NCI-H128 (cell line): Measurements from ENCODE around the gene SLC11A1.

Experiments
- DNase-seq: peaks from one replicate; lab custom pipeline; 2025; ENCODE audit not compliant: unreplicated experiment; lab: John Stamatoyannopoulos, UW

SLC11A1 gene

DNA sequence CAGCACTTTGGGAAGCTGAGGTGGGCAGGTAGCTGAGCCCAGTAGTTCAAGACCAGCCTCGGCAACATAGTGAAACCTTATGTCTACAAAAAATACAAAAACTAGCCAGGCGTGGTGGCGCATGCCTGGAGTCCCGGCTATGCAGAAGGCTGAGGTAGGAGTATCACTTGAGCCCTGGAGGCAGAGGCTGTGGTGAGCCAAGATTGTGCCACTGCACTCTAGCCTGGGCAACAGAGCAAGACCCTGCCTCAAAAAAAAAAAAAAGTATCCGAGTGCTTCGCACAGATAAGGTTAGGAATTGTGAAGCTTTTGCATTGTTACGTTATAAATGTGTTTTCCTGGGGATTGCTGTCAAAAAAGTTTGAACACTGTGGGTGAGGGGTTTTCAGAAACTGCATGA, 21.7 kb downstream of the SLC11A1 start:
- no peak for DNase-seq

DNA sequence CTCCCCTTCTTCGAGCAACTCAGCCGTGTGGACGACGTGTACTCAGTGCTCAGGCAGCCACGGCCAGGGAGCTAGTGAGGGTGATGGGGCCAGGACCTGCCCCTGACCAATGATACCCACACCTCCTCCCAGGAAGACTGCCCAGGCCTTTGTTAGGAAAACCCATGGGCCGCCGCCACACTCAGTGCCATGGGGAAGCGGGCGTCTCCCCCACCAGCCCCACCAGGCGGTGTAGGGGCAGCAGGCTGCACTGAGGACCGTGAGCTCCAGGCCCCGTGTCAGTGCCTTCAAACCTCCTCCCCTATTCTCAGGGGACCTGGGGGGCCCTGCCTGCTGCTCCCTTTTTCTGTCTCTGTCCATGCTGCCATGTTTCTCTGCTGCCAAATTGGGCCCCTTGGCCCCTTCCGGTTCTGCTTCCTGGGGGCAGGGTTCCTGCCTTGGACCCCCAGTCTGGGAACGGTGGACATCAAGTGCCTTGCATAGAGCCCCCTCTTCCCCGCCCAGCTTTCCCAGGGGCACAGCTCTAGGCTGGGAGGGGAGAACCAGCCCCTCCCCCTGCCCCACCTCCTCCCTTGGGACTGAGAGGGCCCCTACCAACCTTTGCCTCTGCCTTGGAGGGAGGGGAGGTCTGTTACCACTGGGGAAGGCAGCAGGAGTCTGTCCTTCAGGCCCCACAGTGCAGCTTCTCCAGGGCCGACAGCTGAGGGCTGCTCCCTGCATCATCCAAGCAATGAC, 22.4 kb downstream of the SLC11A1 start:
- DNase-seq = no peak

DNA sequence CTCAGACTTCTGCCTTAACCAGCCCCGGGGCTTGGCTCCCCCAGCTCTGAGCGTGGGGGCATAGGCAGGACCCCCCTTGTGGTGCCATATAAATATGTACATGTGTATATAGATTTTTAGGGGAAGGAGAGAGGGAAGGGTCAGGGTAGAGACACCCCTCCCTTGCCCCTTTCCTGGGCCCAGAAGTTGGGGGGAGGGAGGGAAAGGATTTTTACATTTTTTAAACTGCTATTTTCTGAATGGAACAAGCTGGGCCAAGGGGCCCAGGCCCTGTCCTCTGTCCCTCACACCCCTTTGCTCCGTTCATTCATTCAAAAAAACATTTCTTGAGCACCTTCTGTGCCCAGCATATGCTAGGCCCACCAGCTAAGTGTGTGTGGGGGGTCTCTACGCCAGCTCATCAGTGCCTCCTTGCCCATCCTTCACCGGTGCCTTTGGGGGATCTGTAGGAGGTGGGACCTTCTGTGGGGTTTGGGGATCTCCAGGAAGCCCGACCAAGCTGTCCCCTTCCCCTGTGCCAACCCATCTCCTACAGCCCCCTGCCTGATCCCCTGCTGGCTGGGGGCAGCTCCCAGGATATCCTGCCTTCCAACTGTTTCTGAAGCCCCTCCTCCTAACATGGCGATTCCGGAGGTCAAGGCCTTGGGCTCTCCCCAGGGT, 23.1 kb downstream of the SLC11A1 start:
- no peak for DNase-seq

DNA sequence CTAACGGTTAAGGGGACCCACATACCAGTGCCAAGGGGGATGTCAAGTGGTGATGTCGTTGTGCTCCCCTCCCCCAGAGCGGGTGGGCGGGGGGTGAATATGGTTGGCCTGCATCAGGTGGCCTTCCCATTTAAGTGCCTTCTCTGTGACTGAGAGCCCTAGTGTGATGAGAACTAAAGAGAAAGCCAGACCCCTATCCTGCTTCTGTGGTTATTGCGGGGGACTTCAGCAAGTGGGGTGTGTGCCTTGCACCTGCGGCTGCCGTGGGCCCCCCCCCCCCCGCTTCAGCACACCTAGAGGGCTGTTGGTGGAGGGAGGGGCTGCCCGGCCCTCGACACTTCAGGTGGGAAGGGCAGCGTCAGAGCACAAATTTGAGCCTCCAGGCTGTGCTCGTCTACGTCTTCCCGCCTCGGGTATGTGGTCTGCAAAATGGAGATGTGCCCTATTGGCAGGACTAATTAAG, 23.7 kb downstream of the SLC11A1 start:
- DNase-seq = no peak

DNA sequence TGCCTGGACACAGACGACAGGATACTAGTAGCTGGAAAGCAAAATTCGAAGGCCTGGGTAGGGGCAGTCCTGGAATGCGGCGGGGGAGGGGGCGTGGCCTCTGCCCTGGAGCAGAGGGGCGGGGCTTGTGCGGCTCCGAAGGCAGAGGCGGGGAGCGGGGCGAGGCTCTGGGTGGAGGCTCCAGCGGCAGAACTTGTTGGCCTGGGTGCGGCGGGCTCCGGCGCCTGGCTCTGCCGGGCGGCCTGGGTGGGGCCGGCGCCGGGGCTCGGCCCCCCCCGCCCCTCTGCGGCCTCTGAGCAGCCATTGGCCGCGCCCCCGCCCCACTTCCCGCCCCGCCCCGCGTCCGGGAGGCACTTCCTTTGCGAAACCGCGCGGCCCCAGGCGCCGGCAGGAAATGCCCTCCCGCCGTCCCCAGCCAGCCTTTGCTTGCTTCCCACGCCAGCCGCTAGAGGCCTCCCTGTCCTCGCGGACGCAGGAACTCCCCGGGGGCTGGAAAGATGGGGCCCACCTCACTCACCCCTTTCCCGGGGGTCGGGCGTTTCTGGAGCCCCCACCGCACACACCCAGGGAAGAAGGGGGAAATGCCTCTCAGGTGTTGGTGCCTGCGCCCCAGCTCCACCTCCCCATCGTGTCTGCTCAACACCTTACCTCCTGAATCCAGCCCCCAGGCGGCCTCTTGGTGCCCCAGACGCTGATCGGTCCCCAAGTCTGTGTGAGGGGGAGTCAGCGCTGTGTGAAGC, 24.3 kb downstream of the SLC11A1 start:
- DNase-seq = peak; percentile 67

DNA sequence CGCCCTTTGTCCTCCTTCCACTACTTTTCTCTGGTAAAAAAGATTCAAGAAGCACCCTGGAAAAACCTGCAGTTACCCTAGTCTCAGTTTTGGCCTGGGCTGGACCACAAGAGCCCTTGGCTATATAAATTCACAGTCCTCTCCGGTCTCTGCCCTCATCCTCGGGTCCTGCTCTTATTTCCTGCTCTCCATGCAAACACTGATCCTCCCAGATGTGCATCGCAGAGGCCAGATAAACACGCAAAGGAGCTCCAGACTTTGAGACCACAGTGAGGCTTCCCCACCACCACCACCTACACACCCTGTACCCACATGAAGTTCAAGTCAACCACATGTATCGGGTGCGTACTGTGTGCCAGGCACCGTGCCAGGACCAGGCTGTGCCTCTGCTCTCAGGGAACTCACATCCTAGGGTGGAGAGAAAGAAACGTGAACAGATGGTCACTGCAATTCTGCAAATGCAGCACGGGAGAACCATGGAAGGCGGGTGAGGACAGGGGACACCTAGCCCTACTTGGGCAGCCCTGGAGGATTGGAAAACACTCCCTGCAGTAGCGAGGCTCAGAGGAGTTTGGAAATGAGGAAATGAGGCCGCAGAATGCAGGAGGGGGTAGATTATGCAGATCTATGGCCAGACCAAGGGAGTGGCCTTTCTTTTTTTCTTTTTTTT, 25.0 kb downstream of the SLC11A1 start:
- no peak for DNase-seq

DNA sequence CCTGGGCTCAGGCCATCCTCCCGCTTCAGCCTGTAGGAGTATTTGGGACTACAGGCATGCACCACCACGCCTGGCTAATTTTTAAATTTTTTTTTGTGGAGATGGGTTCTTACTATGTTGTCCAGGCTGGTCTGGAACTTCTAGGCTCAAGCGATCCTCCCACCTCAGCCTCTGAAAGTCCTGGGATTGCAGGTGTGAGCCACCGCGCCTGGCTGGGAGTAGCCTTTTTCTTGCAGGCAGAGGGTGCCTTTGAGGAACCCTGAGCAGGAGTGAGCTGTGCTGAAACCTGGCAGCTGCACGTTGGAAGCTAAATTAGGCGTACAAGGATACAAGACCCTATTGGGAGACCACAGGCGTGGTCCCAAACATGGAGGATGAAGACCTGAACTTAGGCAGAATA, 25.6 kb downstream of the SLC11A1 start:
- DNase-seq = no peak

DNA sequence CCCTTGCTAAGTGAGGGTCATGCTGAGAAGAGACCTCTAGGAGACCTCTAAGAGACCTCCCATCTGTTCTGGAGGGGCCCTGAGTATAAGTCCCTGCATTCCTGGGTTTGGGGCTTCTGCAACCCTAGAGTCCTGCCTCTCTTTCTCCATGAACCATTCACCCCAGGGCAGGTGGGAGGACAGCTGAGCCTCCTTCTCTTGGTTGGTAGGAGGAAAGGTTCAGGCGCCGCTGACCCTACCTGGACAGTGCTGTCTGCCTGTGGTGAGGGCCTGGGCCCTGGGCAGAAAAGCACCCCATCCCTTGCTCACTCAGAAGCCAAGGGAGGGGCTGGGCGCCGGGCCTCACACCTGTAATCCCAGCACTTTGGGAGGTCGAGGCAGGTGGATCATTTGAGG, 36.2 kb downstream of the SLC11A1 start:
- no peak for DNase-seq

DNA sequence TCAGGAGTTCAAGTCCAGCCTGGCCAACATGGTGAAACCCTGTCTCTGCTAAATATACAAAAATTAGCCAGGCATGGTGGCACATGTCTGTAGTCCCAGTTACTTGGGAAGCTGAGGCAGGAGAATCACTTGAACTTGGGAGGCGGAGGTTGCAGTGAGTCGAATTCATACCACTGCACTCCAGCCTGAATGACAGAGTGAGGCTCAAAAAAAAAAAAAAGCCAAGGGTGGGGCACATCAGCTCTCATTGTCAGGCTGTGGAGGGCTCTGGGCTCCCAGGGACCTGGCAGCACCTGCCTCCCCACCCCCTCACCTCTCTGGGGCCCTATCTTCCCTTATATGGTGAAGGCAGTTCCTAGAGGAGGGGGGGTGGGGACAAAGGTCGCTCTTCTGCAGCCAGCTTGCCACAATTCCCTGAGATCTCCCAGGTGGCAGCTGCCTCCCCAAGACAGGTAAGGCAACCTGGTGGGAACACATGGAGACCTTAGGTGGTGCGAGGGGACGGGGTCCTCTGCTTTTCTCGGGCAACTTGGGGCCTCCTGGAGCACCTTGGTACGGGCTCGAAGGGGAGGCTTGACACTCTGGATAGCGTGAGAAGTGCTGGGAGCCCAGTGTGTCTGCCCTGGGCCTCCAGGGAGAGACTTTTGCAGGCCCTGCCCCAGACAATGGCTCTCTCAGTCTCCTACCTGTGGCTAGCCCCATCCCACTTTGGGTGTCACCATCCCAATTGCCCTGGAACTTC, 36.8 kb downstream of the SLC11A1 start, which contains the start of gene VIL1:
Gene VIL1, plus strand, starts transcription at position 407 of the 742 bp plus-strand sequence. CDS start 4,656 bp downstream, outside the sequence.
- DNase-seq = no peak

DNA sequence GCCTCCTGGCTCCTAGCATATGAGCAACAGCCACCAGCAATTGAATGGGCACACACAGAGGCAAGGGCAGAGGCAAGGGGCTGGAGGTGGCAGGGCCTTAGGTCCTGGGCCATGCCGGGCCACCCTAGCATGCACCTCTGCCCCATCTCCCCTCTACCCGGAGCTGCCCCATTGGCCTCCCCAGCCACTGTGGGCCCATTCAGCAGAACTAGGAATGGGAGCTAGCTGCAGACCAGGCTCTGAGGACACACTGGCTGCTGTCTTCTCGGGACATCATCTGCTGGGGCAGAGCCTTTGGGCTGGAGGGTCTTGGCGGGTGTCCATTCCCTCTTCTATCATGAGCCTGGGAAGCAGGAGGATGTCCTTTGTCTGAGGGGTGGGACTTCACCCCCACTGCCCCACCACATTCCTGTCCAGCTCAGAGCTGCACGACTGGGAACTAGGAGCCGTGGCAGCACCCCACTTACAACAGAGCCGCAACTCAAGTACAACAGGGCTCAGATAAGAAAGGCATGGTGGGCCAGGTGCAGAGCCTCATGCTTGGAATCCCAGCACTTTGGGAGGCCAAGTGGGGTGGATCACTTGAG, 37.6 kb downstream of the SLC11A1 start:
- no peak for DNase-seq

DNA sequence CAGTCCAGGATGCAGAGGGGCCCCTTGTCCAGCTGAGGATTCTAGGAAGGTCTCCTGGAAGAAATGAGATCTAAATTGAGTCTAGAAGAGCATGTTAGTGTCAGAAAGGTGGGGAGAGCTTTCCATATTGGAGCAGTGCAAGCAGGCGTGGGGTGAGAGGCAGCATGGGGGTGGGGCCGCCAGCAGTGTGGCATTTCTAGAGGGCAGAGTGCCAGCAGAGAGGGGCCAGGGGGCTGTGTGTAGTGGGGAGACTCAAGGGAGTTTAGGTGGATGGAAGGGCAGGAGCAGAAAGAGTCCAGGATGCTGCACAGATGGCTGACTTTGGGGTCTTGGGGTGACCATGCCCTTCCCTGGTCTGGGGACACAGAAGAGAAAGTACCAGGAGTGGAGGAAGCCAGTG, 39.0 kb downstream of the SLC11A1 start:
- no peak for DNase-seq

DNA sequence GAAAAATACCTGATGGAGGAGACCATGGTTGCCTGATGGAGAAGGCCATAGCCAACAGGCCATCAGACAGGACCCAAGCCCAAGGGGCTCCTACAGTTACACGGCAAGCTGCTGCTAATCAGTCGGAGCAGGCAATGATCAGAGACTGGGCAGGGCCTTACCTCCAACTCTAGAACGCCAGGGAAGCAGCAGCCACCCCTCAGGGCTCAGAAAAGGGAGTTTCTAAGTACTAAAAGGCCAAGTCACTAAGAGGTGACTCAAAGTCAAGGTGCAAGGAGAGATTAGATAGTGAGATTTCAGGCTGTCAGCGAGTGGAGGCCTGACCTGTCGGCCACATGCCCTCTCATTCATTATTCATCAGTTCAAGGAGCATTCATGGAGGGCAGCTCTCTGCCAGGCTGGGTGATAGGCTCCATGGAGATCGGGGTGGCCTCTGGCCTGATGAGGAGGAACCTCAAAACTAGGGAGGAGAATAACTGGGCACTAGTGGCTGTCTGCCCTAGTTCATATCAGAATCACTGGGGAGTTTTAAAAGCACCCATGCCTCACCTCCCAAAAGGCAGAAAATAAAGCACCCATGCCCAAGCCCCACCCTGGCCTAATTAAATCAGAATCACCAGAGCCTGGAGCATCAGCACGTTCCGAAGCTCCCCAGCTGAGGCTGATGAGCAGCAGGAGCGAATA, 40.5 kb downstream of the SLC11A1 start:
- no peak for DNase-seq

DNA sequence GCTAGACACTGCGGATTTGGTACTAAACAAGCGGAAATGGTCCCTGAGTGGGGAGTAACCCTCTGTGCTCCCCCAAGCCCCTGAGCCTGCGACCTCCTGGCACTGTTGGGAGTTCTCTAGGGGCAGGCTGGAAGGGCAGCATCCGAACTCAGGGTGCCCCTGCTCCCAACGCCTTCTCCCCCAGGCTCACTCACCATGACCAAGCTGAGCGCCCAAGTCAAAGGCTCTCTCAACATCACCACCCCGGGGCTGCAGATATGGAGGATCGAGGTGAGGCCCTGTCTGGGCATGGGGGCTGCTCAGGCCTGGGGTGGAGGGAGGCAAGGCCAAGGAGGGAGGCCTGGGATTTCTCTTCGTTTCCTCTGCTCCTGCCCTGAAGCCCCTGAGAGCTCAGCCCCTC, 41.5 kb downstream of the SLC11A1 start:
- DNase-seq = no peak

DNA sequence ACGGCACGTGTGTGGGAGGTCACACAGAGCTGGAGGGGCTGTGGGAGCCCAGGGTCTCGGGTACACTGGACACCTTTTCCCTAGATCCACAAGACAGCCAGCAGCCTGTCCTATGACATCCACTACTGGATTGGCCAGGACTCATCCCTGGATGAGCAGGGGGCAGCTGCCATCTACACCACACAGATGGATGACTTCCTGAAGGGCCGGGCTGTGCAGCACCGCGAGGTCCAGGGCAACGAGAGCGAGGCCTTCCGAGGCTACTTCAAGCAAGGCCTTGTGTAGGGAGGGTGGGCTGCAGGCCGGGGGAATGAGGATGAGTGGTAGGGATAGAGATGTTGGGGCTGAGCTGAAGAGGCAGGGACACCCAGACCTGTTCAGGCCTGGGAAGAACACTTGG, 43.5 kb downstream of the SLC11A1 start:
- DNase-seq = no peak

DNA sequence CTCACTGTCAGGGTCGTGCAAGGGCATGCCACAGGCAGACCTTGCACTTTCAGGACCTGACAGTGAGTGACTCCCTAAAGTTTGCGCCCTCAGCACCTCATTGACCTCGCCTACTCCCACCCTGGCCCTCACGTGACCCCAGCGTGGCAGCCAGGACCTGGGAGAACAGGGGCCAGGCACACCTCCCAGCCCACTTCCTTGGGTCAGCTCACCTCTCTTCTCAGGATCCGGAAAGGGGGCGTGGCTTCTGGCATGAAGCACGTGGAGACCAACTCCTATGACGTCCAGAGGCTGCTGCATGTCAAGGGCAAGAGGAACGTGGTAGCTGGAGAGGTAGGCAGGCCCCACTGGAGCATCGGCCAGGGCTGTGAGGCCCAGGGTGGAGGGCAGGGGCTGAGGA, 45.7 kb downstream of the SLC11A1 start:
- no peak for DNase-seq

DNA sequence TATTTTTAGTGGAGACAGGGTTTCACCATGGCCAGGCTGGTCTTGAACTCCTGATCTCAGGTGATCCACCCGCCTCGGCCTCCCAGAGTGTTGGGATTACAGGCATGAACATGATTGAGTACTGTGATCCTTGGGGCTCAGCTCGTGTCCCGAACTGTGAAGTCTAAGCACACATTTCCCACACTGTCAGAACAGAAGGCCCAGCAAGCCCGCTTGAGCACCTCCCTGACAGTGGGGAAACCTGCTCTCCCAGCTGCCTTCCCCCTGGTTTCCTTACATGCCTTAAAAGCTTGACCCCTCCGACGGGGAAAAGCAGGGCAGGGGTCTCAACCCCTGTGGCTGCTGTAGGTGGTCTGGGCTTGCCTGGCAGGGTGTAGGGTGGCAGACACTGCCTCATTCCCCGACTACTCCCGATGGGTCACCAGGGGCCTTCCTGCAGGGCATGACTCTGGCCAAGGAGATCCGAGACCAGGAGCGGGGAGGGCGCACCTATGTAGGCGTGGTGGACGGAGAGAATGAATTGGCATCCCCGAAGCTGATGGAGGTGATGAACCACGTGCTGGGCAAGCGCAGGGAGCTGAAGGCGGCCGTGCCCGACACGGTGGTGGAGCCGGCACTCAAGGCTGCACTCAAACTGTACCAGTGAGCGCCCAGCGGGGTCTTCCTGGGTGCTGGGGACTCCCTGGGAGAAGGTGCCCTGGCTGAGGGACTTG, 46.9 kb downstream of the SLC11A1 start:
- no peak for DNase-seq

DNA sequence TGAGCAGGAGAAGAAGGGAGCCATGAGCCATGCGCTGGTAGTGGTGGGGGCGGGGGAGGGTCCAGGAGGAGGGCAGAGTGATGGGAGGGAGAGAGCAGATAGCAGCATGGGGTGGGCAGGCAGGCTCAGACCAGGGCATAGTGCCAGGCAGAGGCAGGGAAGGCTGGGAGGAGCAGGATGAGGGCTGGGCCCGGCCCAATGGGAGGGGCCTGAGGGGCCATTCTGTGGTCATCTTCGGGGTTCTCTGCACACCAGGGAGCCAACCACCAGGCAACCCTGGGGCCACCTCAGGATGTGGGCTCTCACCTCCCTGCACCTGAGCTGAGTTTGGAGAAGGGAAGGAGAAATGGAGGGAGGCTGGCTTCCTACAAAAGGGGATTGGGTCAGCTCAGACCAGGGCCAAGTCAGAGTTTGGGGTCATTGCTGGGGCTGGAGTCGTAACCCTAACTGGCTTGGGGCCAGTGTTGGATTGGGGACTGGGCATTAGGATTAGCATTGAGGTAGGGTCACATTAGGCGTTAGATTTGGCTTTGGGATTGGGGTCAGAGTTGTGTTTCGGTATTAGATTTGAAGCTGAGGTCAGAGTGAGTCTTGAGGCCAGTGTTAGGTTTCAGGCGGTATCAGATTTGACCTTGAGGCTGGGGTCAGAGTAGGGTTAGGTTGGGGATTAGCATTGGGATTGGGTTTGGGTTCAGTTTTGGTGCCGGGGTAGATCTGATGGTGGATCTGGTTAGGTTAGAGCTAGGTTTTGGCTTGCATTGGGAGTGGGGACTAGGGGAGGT, 48.0 kb downstream of the SLC11A1 start:
- DNase-seq = no peak

DNA sequence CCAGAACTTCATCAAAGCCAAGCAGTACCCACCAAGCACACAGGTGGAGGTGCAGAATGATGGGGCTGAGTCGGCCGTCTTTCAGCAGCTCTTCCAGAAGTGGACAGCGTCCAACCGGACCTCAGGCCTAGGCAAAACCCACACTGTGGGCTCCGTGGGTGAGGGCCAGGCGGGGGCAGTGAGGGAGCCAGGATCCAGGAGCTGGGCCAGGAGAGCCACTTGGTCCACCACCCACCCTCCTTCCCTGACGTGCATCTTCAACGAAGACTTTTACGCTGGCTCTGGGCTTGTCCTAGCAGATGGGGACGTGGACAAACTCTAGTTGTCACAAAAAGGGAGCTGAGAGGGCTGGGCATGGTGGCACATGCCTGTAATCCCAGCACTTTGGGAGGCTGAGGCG, 48.6 kb downstream of the SLC11A1 start:
- DNase-seq = no peak
